Cardiac fibroblast (primary cell): ENCODE data around the gene CCNB1.
"Not testable (repeated sequence)": the region's sequence is repeated elsewhere in the genome, so short reads cannot be mapped to it uniquely, and the experiment has no call there.

Experiments
- DNase-seq, 2 donors: peaks; one replicate each; pipeline versions ENCODE4 v3.0.0 to v3.0.0-alpha.2; 2010; ENCODE audit warnings: low read depth in 2 of 2
- H3K4me3 ChIP-seq, 2 donors: replicated peaks in 1 of 2; 1 replicate in 1 of 2; 2 replicates in 1 of 2; pipeline ENCODE4 v1.5.1; 2011; ENCODE audit warnings: low read depth in 2 of 2, low read length in 2 of 2, mild to moderate bottlenecking in 2 of 2, moderate library complexity in 1 of 2
- CTCF ChIP-seq: IDR thresholded peaks from one replicate; pipeline ENCODE4 v1.5.1; 2011; ENCODE audit warnings: low read depth, mild to moderate bottlenecking, low read length, inconsistent platforms

The CCNB1 gene

GRCh38 chr5:69166686-69167492 lies at the start of gene CCNB1:
Gene CCNB1 (plus strand): TSS chr5:69167150. CDS start chr5:69167263, 113 bp downstream.
- peak; percentile 97 for DNase-seq
- H3K4me3 ChIP-seq: peak within 1 kb of the TSS; percentile 73 to 88
- TF ChIP-seq CTCF: peak; percentile 5

- no peak overlapping the region for H3K4me3 ChIP-seq
- TF ChIP-seq CTCF: no peak
- DNase-seq: peak; percentile 70 to 86
Observed at GRCh38 chr5:69129413-69129812, 37.5 kb upstream of the CCNB1 start.

GRCh38 chr5:69130241-69130640 lies 36.7 kb upstream of the CCNB1 start:
- DNase-seq: no peak
- H3K4me3 ChIP-seq: no peak overlapping the region
- TF ChIP-seq CTCF: no peak

- no peak for TF ChIP-seq CTCF
- H3K4me3 ChIP-seq: no peak overlapping the region
- no peak for DNase-seq
Observed at GRCh38 chr5:69131304-69131703, 35.6 kb upstream of the CCNB1 start.

GRCh38 chr5:69134126-69134525 lies 32.8 kb upstream of the CCNB1 start:
- no peak for DNase-seq
- no peak for TF ChIP-seq CTCF
- no peak overlapping the region for H3K4me3 ChIP-seq

GRCh38 chr5:69136293-69136692 lies 30.7 kb upstream of the CCNB1 start:
- no peak overlapping the region for H3K4me3 ChIP-seq
- no peak for TF ChIP-seq CTCF
- peak in 1 of 2 donors; percentile 28 for DNase-seq

- not testable (repeated sequence) for H3K4me3 ChIP-seq, DNase-seq
Observed at GRCh38 chr5:69137208-69137607, 29.7 kb upstream of the CCNB1 start.
